GM08714 (cell line): ENCODE data around the gene DAAM1.

Experiments used
- H3K4me3 ChIP-seq: fragments of 200-500 bp; sonication (Bioruptor generic); 2 replicates; pipeline ENCODE4 v1.5.1; 2014; ENCODE audit warnings: mild to moderate bottlenecking, low read length, inconsistent platforms
- ZNF274 ChIP-seq: IDR thresholded peaks from 2 replicates; pipeline ENCODE4 v1.6.1; 2012; ENCODE audit warnings: mild to moderate bottlenecking, low read depth, low read length

The DAAM1 gene

GRCh38 chr14:59199614-59200013 is 11.1 kb downstream of the DAAM1 start:
- H3K4me3 ChIP-seq: no peak overlapping the region
- TF ChIP-seq ZNF274: no peak

GRCh38 chr14:59200195-59200594 is 11.7 kb downstream of the DAAM1 start:
- TF ChIP-seq ZNF274: no peak

GRCh38 chr14:59202031-59202430 is 13.6 kb downstream of the DAAM1 start:
- H3K4me3 ChIP-seq: no peak overlapping the region
- TF ChIP-seq ZNF274: no peak

More at GRCh38 chr14:59200195-59200594, 11.7 kb downstream of the DAAM1 start:
- H3K4me3 ChIP-seq: no peak overlapping the region

- no peak overlapping the region for H3K4me3 ChIP-seq
- no peak for TF ChIP-seq ZNF274
Observed at GRCh38 chr14:59204305-59204704, 15.8 kb downstream of the DAAM1 start.

- TF ChIP-seq ZNF274: no peak
- no peak overlapping the region; the same call in 1 of the 2 replicates for H3K4me3 ChIP-seq
Observed at GRCh38 chr14:59206892-59207291, 18.4 kb downstream of the DAAM1 start.

- H3K4me3 ChIP-seq: peak overlapping the region; percentile 43
- no peak for TF ChIP-seq ZNF274
Observed at GRCh38 chr14:59207506-59207933, 19.1 kb downstream of the DAAM1 start.

- no peak for TF ChIP-seq ZNF274
- peak overlapping the region; percentile 7 for H3K4me3 ChIP-seq
Observed at GRCh38 chr14:59208224-59208814, 19.9 kb downstream of the DAAM1 start.

- H3K4me3 ChIP-seq: no peak overlapping the region
- TF ChIP-seq ZNF274: no peak
Observed at GRCh38 chr14:59208954-59209353, 20.5 kb downstream of the DAAM1 start.

- no peak overlapping the region for H3K4me3 ChIP-seq
- TF ChIP-seq ZNF274: no peak
Observed at GRCh38 chr14:59210621-59211020, 22.2 kb downstream of the DAAM1 start.

GRCh38 chr14:59213368-59214315 is 25.2 kb downstream of the DAAM1 start:
- TF ChIP-seq ZNF274: no peak
- no peak overlapping the region for H3K4me3 ChIP-seq

- H3K4me3 ChIP-seq: no peak overlapping the region
Observed at GRCh38 chr14:59214702-59215302, 26.3 kb downstream of the DAAM1 start.

GRCh38 chr14:59215322-59215721 is 26.9 kb downstream of the DAAM1 start:
- H3K4me3 ChIP-seq: no peak overlapping the region
- no peak for TF ChIP-seq ZNF274

More at GRCh38 chr14:59214702-59215302, 26.3 kb downstream of the DAAM1 start:
- no peak for TF ChIP-seq ZNF274

GRCh38 chr14:59215757-59216156 is 27.3 kb downstream of the DAAM1 start:
- no peak overlapping the region for H3K4me3 ChIP-seq
- no peak for TF ChIP-seq ZNF274

- no peak for TF ChIP-seq ZNF274
- H3K4me3 ChIP-seq: no peak overlapping the region
Observed at GRCh38 chr14:59217011-59217410, 28.5 kb downstream of the DAAM1 start.
